Body of pancreas (tissue), 4 donors: ENCODE measurements around the gene CAMK2N2. TPM values are rescaled to one million over a fixed set of nuclear protein-coding genes. Genes with fewer than 3 reads are reported as not detected.

ENCODE experiments used
- ATAC-seq: fragments of 150-250 bp; one replicate; pipeline ENCODE4 v1.9.1; 2016
- DNase-seq, 4 donors: peaks; one replicate each; pipeline ENCODE4 v3.0.0-alpha.2; 2019
- H3K27ac ChIP-seq, 4 donors: fragments of 200-600 bp; sonication (generic); 1 replicate in 3 of 4; 2 replicates in 1 of 4; pipeline versions ENCODE4 v1.5.1 to v1.6.1; 2016 to 2019; ENCODE audit warnings: mild to moderate bottlenecking in 1 of 4, mixed read lengths in 1 of 4, moderate library complexity in 1 of 4
- H3K27me3 ChIP-seq, 2 donors: fragments of 200-600 bp; sonication (generic); one replicate each; pipeline ENCODE4 v1.6.0; 2016; ENCODE audit warnings: mild to moderate bottlenecking in 1 of 2
- H3K36me3 ChIP-seq, 2 donors: fragments of 200-600 bp; sonication (generic); replicated peaks in 1 of 2; 2 replicates each; pipeline ENCODE4 v1.5.1; 2016; ENCODE audit warnings: low read depth in 2 of 2; ENCODE audit not compliant: insufficient read depth in 1 of 2
- H3K4me1 ChIP-seq: fragments of 200-600 bp; sonication (generic); one replicate; pipeline ENCODE4 v1.6.0; 2016
- H3K4me3 ChIP-seq, 2 donors: fragments of 200-600 bp; sonication (generic); 1 replicate in 1 of 2; 2 replicates in 1 of 2; pipeline ENCODE4 v1.5.1; 2016 to 2019
- H3K9me3 ChIP-seq, 3 donors: fragments of 200-600 bp; sonication (generic); 1 replicate in 2 of 3; 2 replicates in 1 of 3; pipeline ENCODE4 v1.5.1; 2016
- POLR2A ChIP-seq, 3 donors: fragments of 450-650 bp; IDR thresholded peaks; one replicate each; pipeline ENCODE4 v1.6.1; 2016; ENCODE audit warnings: antibody characterized with exemption in 3 of 3, mild to moderate bottlenecking in 2 of 3
- WGBS, 2 donors: methylation state at CpG; one replicate each; pipeline ENCODE4 v1.1.5; 2017; 5-methylcytosine and 5-hydroxymethylcytosine counted together
- intact Hi-C: fragments of 100-400 bp; cut with DNase I; formaldehyde crosslinking; loops from one replicate; pipeline ENCODE4 v1.15.1; 2023
- total RNA-seq, 2 donors: library from RNA; depleted of rRNA; stranded (reverse); fragments of >200 nt; gene quantifications; one replicate each; pipeline ENCODE4 v1.1.0, GENCODE V29; 2016
- TF ChIP-seq, protein P1 (sequence below), 7 experiments: fragments of 450-650 bp in 4 of 7; fragments of 200-600 bp in 3 of 7; sonication (generic) in 3 of 7; IDR thresholded peaks; one replicate each; pipeline ENCODE4 v1.5.1; 2016 to 2019; ENCODE audit warnings: antibody characterized with exemption in 7 of 7

CAMK2N2 gene
- total RNA-seq, 2 donors from 2014 or later, result 1.6 to 1.8 TPM

- intact Hi-C loops, result no loop called here
- WGBS, 2 donors, result 83 to 91% methylated on average over 1 to 8 of the region's 8 CpGs
- no peak for ATAC-seq
These were observed 22.1 kb downstream of the CAMK2N2 start for GRCh38 chr3:184239221-184239620.

GRCh38 chr3:184238246-184238818 is 23.0 kb downstream of the CAMK2N2 start:
- ATAC-seq, result no peak
- no peaks in the 10 kb centered on the region for H3K9me3 ChIP-seq
- 64 to 79% methylated on average over 12 to 13 of the region's 13 CpGs for WGBS, 2 donors
- intact Hi-C loops, result no loop called here
- no peak for DNase-seq
- peaks cover 16% of the 10 kb centered on the region for H3K4me1 ChIP-seq
- no peaks in the 10 kb centered on the region for H3K27me3 ChIP-seq
- peaks cover 0 to 13% of the 10 kb centered on the region in 2 donors for H3K36me3 ChIP-seq
- no peak overlapping the region for H3K4me3 ChIP-seq
- no peak overlapping the region for H3K27ac ChIP-seq
- TF ChIP-seq POLR2A (IDR thresholded peaks at IDR 0.05), result no peak
- TF ChIP-seq, protein P1, sequence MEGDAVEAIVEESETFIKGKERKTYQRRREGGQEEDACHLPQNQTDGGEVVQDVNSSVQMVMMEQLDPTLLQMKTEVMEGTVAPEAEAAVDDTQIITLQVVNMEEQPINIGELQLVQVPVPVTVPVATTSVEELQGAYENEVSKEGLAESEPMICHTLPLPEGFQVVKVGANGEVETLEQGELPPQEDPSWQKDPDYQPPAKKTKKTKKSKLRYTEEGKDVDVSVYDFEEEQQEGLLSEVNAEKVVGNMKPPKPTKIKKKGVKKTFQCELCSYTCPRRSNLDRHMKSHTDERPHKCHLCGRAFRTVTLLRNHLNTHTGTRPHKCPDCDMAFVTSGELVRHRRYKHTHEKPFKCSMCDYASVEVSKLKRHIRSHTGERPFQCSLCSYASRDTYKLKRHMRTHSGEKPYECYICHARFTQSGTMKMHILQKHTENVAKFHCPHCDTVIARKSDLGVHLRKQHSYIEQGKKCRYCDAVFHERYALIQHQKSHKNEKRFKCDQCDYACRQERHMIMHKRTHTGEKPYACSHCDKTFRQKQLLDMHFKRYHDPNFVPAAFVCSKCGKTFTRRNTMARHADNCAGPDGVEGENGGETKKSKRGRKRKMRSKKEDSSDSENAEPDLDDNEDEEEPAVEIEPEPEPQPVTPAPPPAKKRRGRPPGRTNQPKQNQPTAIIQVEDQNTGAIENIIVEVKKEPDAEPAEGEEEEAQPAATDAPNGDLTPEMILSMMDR (IDR thresholded peaks at IDR 0.05), result no peak

More at GRCh38 chr3:184239221-184239620, 22.1 kb downstream of the CAMK2N2 start:
- no peak for TF ChIP-seq POLR2A (IDR thresholded peaks at IDR 0.05)
- TF ChIP-seq, protein P1 (IDR thresholded peaks at IDR 0.05), result no peak
- no peak for DNase-seq
- Histone ChIP-seq H3K9me3 (no peaks in the 10 kb centered on the region), H3K4me1 (peaks cover 16% of the 10 kb centered on the region), H3K27me3 (no peaks in the 10 kb centered on the region), H3K4me3 (no peak overlapping the region), H3K36me3 (peaks cover 0 to 17% of the 10 kb centered on the region in 2 donors), H3K27ac (no peak overlapping the region)

GRCh38 chr3:184237807-184238206 is 23.5 kb downstream of the CAMK2N2 start:
- TF ChIP-seq, protein P1 (IDR thresholded peaks at IDR 0.05), result no peak
- no peak for TF ChIP-seq POLR2A (IDR thresholded peaks at IDR 0.05)
- no peaks in the 10 kb centered on the region for H3K9me3 ChIP-seq
- ATAC-seq (no peak), DNase-seq (no peak)
- WGBS, 2 donors, result 32 to 43% methylated on average over 1 of the region's 1 CpG
- no peak overlapping the region for H3K27ac ChIP-seq
- H3K4me1 ChIP-seq, result peaks cover 16% of the 10 kb centered on the region
- H3K27me3 ChIP-seq, result no peaks in the 10 kb centered on the region
- H3K4me3 ChIP-seq, result no peak overlapping the region
- peaks cover 0 to 8% of the 10 kb centered on the region in 2 donors for H3K36me3 ChIP-seq
- intact Hi-C loops, result no loop called here

GRCh38 chr3:184237211-184237610 is 24.1 kb downstream of the CAMK2N2 start:
- H3K4me3 ChIP-seq, result no peak overlapping the region
- no peaks in the 10 kb centered on the region for H3K27me3 ChIP-seq
- peaks cover 0 to 2% of the 10 kb centered on the region in 2 donors for H3K36me3 ChIP-seq
- no peak overlapping the region for H3K27ac ChIP-seq
- WGBS, 2 donors, result 61 to 67% methylated on average over 3 to 4 of the region's 7 CpGs
- intact Hi-C loops, result no loop called here
- peaks cover 14% of the 10 kb centered on the region for H3K4me1 ChIP-seq
- no peak for ATAC-seq
- TF ChIP-seq POLR2A (IDR thresholded peaks at IDR 0.05), result no peak
- TF ChIP-seq, protein P1 (IDR thresholded peaks at IDR 0.05), result no peak
- DNase-seq, result no peak
- no peaks in the 10 kb centered on the region for H3K9me3 ChIP-seq

DNA sequence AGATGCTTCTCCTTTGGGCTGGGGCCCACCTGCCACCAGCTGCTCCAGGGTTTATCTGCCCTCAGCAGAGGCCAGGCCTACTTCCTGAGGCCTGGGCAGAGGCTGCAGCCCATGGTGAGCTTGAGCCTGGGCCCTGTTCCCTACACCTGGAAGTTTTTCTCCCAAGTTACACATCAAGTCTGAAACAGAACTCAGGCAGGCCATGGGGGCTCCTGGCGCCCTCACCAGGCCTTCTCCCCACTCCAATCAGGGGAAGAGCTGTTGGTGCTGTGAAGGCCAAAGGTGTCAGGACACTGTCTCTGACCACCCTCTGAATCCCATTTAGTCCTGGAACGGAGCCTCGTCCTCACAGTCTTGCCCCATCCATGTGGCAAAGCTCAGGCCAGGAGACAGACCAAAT is 24.7 kb downstream of the CAMK2N2 start:
- Histone ChIP-seq H3K4me3 (no peak overlapping the region), H3K4me1 (peaks cover 8% of the 10 kb centered on the region), H3K27me3 (no peaks in the 10 kb centered on the region), H3K36me3 (no peaks in the 10 kb centered on the region), H3K9me3 (no peaks in the 10 kb centered on the region), H3K27ac (no peak overlapping the region)
- DNase-seq (no peak), ATAC-seq (no peak)
- intact Hi-C loops, result no loop called here
- TF ChIP-seq, protein P1 (IDR thresholded peaks at IDR 0.05), result no peak
- TF ChIP-seq POLR2A (IDR thresholded peaks at IDR 0.05), result no peak
- WGBS, 2 donors, result 82 to 86% methylated on average over 2 to 3 of the region's 3 CpGs
